K562 (cell line): Measurements from ENCODE around the gene XRRA1. TPM values are rescaled to one million over a fixed set of nuclear protein-coding genes. Genes with fewer than 3 reads are reported as not detected.
"Not testable (repeated sequence)": the region's sequence is repeated elsewhere in the genome, so short reads cannot be mapped to it uniquely, and the experiment has no call there.

Experiments used
- ATAC-seq: fragments of 200-7000 bp; cut with Tn5 transposase; 3 replicates; pipeline ENCODE4 v1.9.1; 2020; ENCODE audit warnings: moderate library complexity
- BruUV-seq: library from RNA; stranded (reverse); fragments of 400-500 nt; replicated peaks from 2 replicates; lab custom pipeline; 2021; lab: Mats Ljungman, UMichigan
- CTCF ChIA-PET: fragments of 300-600 bp; formaldehyde crosslinking; extraction: SDS; loops from one replicate; lab custom pipeline; 2021; ENCODE audit warnings: low intra/inter-chr PET ratio; lab: Yijun Ruan, JAX
- POLR2A ChIA-PET: fragments of 300-600, 350-650 bp; sonication (Branson Sonifier 250); formaldehyde crosslinking; extraction: SDS; loops from one replicate; lab custom pipeline; 2021; ENCODE audit warnings: antibody characterized with exemption, inconsistent platforms; lab: Yijun Ruan, JAX
- DNase-seq, 4 experiments: peaks; one replicate each; pipeline versions ENCODE4 v3.0.0 to v3.0.0-alpha.2; 2011 to 2018; ENCODE audit warnings: low spot score in 3 of 4, mixed read lengths in 3 of 4; ENCODE audit errors: extremely low read depth in 1 of 4
- FAIRE-seq: peaks from 2 replicates; lab custom pipeline; 2011; peaks lifted over from hg19 to GRCh38; lab: Jason Lieb, UNC
- H2AFZ ChIP-seq: 2 replicates; pipeline ENCODE4 v1.6.0; 2011; ENCODE audit warnings: low read depth, low read length, control low read depth, inconsistent platforms
- H3K27ac ChIP-seq: fragments of 200-600 bp; 3 replicates; pipeline ENCODE4 v1.8.0; 2011; ENCODE audit warnings: low read depth, mild to moderate bottlenecking, control low read depth, inconsistent platforms, low read length, moderate library complexity, mixed read lengths; ENCODE audit errors: extremely low read depth
- H3K27me3 ChIP-seq, 2 experiments: fragments of 300-600 bp in 1 of 2; 2 replicates in 1 of 2; 3 replicates in 1 of 2; pipeline versions ENCODE4 v1.6.0 to v1.8.0; 2011; ENCODE audit warnings: inconsistent platforms in 2 of 2, low read length in 2 of 2, mild to moderate bottlenecking in 1 of 2, mixed read lengths in 1 of 2, moderate library complexity in 1 of 2; ENCODE audit not compliant: control insufficient read depth in 2 of 2, insufficient read depth in 2 of 2
- H3K36me3 ChIP-seq: fragments of 300-600 bp; 3 replicates; pipeline ENCODE4 v1.8.0; 2011; ENCODE audit warnings: mild to moderate bottlenecking, low read length, inconsistent platforms; ENCODE audit not compliant: control insufficient read depth, insufficient read depth
- H3K4me1 ChIP-seq, 2 experiments: fragments of 200-600 bp in 1 of 2; replicated peaks in 1 of 2; 2 replicates in 1 of 2; 3 replicates in 1 of 2; pipeline versions ENCODE4 v1.5.1 to v1.8.0; 2011; ENCODE audit warnings: inconsistent platforms in 2 of 2, low read length in 2 of 2, mild to moderate bottlenecking in 1 of 2, mixed read lengths in 1 of 2, moderate library complexity in 1 of 2; ENCODE audit not compliant: control insufficient read depth in 2 of 2, insufficient read depth in 2 of 2
- H3K4me2 ChIP-seq: 2 replicates; pipeline ENCODE4 v1.6.1; 2011; ENCODE audit warnings: low read length, control low read depth, inconsistent platforms, mixed read lengths; ENCODE audit not compliant: insufficient read depth
- H3K4me3 ChIP-seq: fragments of 200-600 bp; sonication (generic), shearing (Covaris generic); 2 replicates; pipeline ENCODE4 v1.5.1; 2016; ENCODE audit warnings: control low read depth, inconsistent platforms
- H3K79me2 ChIP-seq: fragments of 200-600 bp; 3 replicates; pipeline ENCODE4 v1.8.0; 2011; ENCODE audit warnings: low read length, inconsistent platforms; ENCODE audit not compliant: control insufficient read depth, insufficient read depth
- H3K9ac ChIP-seq, 2 experiments: 2 replicates each; pipeline versions ENCODE4 v1.6.0 to v1.6.1; 2011; ENCODE audit warnings: low read depth in 2 of 2, low read length in 2 of 2, control low read depth in 1 of 2, inconsistent platforms in 1 of 2, mild to moderate bottlenecking in 1 of 2, mixed read lengths in 1 of 2; ENCODE audit not compliant: insufficient read depth in 1 of 2
- H3K9me1 ChIP-seq: one replicate; pipeline ENCODE4 v1.6.0; 2011; ENCODE audit warnings: inconsistent platforms, mild to moderate bottlenecking, low read length, moderate library complexity; ENCODE audit not compliant: control insufficient read depth, insufficient read depth
- H3K9me3 ChIP-seq: replicated peaks from 2 replicates; pipeline ENCODE4 v1.5.1; 2011; ENCODE audit warnings: low read depth, low read length, inconsistent platforms; ENCODE audit not compliant: control insufficient read depth, insufficient read depth
- H4K20me1 ChIP-seq: replicated peaks from 2 replicates; pipeline ENCODE4 v1.6.1; 2011; ENCODE audit warnings: low read length, inconsistent platforms, mixed read lengths; ENCODE audit not compliant: control insufficient read depth, insufficient read depth
- BCOR ChIP-seq: fragments of 450-650 bp; IDR thresholded peaks from 2 replicates; pipeline ENCODE4 v1.6.1; 2016
- CBX3 ChIP-seq, 2 experiments: IDR thresholded peaks; 1 replicate in 1 of 2; 2 replicates in 1 of 2; pipeline ENCODE4 v1.6.1; 2012; ENCODE audit warnings: inconsistent platforms in 2 of 2, low read length in 2 of 2, borderline replicate concordance in 1 of 2, control low read depth in 1 of 2
- KDM1A ChIP-seq, 2 experiments: fragments of 450-650 bp; IDR thresholded peaks; 2 replicates each; pipeline ENCODE4 v1.6.1; 2016; ENCODE audit warnings: mild to moderate bottlenecking in 2 of 2
- PCBP2 ChIP-seq: fragments of 200-400 bp; formaldehyde crosslinking; IDR thresholded peaks from 2 replicates; pipeline ENCODE4 v1.6.1; 2018; ENCODE audit warnings: low read length, low read depth, mild to moderate bottlenecking, moderate library complexity; ENCODE audit not compliant: poor library complexity, severe bottlenecking
- ZNF146 ChIP-seq: IDR thresholded peaks from one replicate; pipeline ENCODE4 v1.6.1; 2018; ENCODE audit warnings: missing compliant biosample characterization; ENCODE audit not compliant: unreplicated experiment
- ZNF212 ChIP-seq: fragments of 450-650 bp; formaldehyde crosslinking; IDR thresholded peaks from 2 replicates; pipeline ENCODE4 v1.4.0; 2020; ENCODE audit warnings: mild to moderate bottlenecking
- ZNF764 ChIP-seq: fragments of 250-450 bp; sonication (Bioruptor Pico); IDR thresholded peaks from 2 replicates; pipeline ENCODE4 v1.4.0; 2020; ENCODE audit warnings: low read depth, mild to moderate bottlenecking, moderate library complexity
- WGBS: fragments of 100-300 bp; shearing (Covaris generic); methylation state at CpG from one replicate; pipeline ENCODE4 v1.1.6; 2016; ENCODE audit warnings: low coverage, mixed read lengths; ENCODE audit not compliant: insufficient coverage; ENCODE audit errors: missing lambda C conversion rate; 5-methylcytosine and 5-hydroxymethylcytosine counted together
- in situ Hi-C: fragments of 300-500 bp; cut with MboI; formaldehyde crosslinking; loops from 4 replicates; pipeline ENCODE4 v1.15.0; 2018; ENCODE audit warnings: inconsistent platforms, mixed read lengths
- intact Hi-C: fragments of 100-400 bp; cut with micrococcal nuclease; formaldehyde crosslinking; loops from 2 replicates; pipeline ENCODE4 v1.14.2; 2022
- polyA plus RNA-seq, 8 experiments: library from polyadenylated mRNA; depleted of rRNA in 4 of 8; stranded (reverse) in 5 of 8; unstranded in 3 of 8; fragments of >200 nt; fragmentation: Nextera tagmentation in 2 of 8; fragmentation: Illumina TruSeq in 1 of 8; extraction: Ambion mirVana in 2 of 8; extraction: Trizol in 1 of 8; gene quantifications; 2 replicates each; pipeline versions ENCODE4 v1.2.1 to v1.2.3, GENCODE V29; 2011 to 2014; ENCODE audit warnings: inconsistent platforms in 1 of 8, missing spikeins in 1 of 8
- total RNA-seq, 7 experiments: library from RNA; depleted of rRNA in 6 of 7; stranded (reverse); fragments of >200 nt in 6 of 7; fragmentation: Illumina TruSeq in 2 of 7; extraction: Trizol in 2 of 7; gene quantifications; 2 replicates each; pipeline versions ENCODE4 v1.2.1 to v1.2.3, GENCODE V29; 2011 to 2021; ENCODE audit warnings: low replicate concordance in 1 of 7
- TF ChIP-seq, protein P1 (sequence below), 3 experiments: IDR thresholded peaks in 2 of 3; conservative IDR thresholded peaks in 1 of 3; 2 replicates each; pipeline ENCODE4 v1.5.1; 2011 to 2012; ENCODE audit warnings: low read length in 3 of 3, mild to moderate bottlenecking in 3 of 3, control low read depth in 2 of 3, improper control_type of control experiment in 1 of 3, inconsistent platforms in 1 of 3, low read depth in 1 of 3, mixed read lengths in 1 of 3, moderate library complexity in 1 of 3; ENCODE audit not compliant: insufficient read depth in 2 of 3
- TF ChIP-seq, protein P2 (sequence below): fragments of 450-650 bp; IDR thresholded peaks from 2 replicates; pipeline ENCODE4 v1.6.1; 2018; ENCODE audit warnings: mild to moderate bottlenecking, low read depth; ENCODE audit not compliant: partially characterized antibody

Gene XRRA1
- total and polyA plus RNA-seq, 9 of the 15 experiments (the other 6 are each of a cell fraction or from before 2014, with no cell fraction given), result 5.0 to 22.5 (median 16.0) TPM

DNA sequence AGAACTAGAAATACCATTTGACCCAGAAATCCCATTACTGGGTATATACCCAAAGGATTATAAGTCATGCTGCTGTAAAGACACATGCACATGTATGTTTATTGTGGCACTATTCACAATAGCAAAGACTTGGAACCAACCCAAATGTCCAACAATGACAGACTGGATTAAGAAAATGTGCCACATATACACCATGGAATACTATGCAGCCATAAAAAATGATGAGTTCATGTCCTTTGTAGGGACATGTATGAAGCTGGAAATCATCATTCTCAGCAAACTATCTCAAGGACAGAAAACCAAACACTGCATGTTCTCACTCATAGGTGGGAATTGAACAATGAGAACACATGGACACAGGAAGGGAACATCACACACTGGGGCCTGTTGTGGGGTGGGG, 55.9 kb downstream of the XRRA1 start:
- ATAC-seq, intact Hi-C loops, FAIRE-seq, H3K9me1 ChIP-seq, H4K20me1 ChIP-seq, H3K27ac ChIP-seq, H3K36me3 ChIP-seq, CTCF ChIA-PET, H3K27me3 ChIP-seq, BruUV-seq, H3K79me2 ChIP-seq, POLR2A ChIA-PET, H3K4me2 ChIP-seq, H3K9ac ChIP-seq, H3K4me1 ChIP-seq, DNase-seq, H3K4me3 ChIP-seq, H2AFZ ChIP-seq, H3K9me3 ChIP-seq, in situ Hi-C loops: not testable (repeated sequence)
- peak; percentile 53 for TF ChIP-seq BCOR
- peak; percentile 40 for TF ChIP-seq ZNF146 (CRISPR knock-in tag)
- 0 out of 4 replicates have a peak, but pooled peaks have one; percentile 8 to 15 for TF ChIP-seq KDM1A (IDR thresholded peaks at IDR 0.05)

DNA sequence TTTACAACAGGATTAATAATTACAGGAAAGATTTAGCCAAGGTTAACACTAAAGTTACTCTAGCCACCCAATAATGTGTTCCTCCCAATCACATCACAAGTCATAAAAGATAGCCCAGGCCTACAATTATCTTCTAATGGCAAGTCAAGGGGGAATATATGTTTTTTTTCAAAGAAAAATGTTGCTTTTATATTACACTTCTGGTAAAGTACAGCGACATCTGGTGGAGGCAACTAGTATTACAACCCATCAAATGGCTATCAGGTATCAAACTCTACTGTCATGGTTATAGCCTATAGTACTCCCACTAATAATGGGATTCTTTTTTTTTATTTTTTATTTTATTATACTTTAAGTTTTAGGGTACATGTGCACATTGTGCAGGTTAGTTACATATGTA, 71.8 kb downstream of the XRRA1 start:
- no peak overlapping the region for H3K4me2 ChIP-seq
- DNase-seq, result peak; percentile 32 to 59 (median 56)
- no TSS peak for BruUV-seq
- H3K4me1 ChIP-seq, result no peaks in the 10 kb centered on the region
- peaks cover 13% of the 10 kb centered on the region for H3K9me3 ChIP-seq
- H2AFZ ChIP-seq, result no peak overlapping the region
- in situ Hi-C loops, result no loop called here
- H3K4me3 ChIP-seq, result no peak overlapping the region
- intact Hi-C loops, result no loop called here
- WGBS, result 17% methylated on average over 1 of the region's 1 CpG
- H3K9ac ChIP-seq, result no peak overlapping the region
- no peak for FAIRE-seq
- CTCF ChIA-PET, result interaction anchor here (0.7 kb wide), 1 partner anchor 243 kb away, joined by 4 read pairs; no protein-coding TSS in a partner anchor
- H3K9me1 ChIP-seq, result no peaks in the 10 kb centered on the region
- peaks cover 2% of the 10 kb centered on the region; the same call in 1 of the 3 replicates for H3K36me3 ChIP-seq
- H3K27ac ChIP-seq, result no peak overlapping the region
- POLR2A ChIA-PET, result no interaction called here
- H4K20me1 ChIP-seq, result no peaks in the 10 kb centered on the region
- ATAC-seq, result no peak
- H3K79me2 ChIP-seq, result no peaks in the 10 kb centered on the region
- H3K27me3 ChIP-seq, result no peaks in the 10 kb centered on the region
- TF ChIP-seq PCBP2 (no peak), ZNF764 (peak; percentile 99), CBX3 (IDR thresholded peaks at IDR 0.05; ENCODE audit: borderline replicate concordance in 1 of 2, low read length in 2 of 2) (peak in 1 of 2 experiments; percentile 98; a peak in 2 of 3 replicates), ZNF212 (no peak)
- TF ChIP-seq, protein P1, sequence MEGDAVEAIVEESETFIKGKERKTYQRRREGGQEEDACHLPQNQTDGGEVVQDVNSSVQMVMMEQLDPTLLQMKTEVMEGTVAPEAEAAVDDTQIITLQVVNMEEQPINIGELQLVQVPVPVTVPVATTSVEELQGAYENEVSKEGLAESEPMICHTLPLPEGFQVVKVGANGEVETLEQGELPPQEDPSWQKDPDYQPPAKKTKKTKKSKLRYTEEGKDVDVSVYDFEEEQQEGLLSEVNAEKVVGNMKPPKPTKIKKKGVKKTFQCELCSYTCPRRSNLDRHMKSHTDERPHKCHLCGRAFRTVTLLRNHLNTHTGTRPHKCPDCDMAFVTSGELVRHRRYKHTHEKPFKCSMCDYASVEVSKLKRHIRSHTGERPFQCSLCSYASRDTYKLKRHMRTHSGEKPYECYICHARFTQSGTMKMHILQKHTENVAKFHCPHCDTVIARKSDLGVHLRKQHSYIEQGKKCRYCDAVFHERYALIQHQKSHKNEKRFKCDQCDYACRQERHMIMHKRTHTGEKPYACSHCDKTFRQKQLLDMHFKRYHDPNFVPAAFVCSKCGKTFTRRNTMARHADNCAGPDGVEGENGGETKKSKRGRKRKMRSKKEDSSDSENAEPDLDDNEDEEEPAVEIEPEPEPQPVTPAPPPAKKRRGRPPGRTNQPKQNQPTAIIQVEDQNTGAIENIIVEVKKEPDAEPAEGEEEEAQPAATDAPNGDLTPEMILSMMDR (IDR thresholded peaks at IDR 0.05 in 2 of 3, conservative IDR thresholded peaks at IDR 0.05 in 1 of 3; ENCODE audit: insufficient read depth in 2 of 3, low read depth in 1 of 3, low read length in 3 of 3), result peak in 2 of 3 experiments; percentile 45 to 55; a peak in 3 of 6 replicates
- TF ChIP-seq, protein P2, sequence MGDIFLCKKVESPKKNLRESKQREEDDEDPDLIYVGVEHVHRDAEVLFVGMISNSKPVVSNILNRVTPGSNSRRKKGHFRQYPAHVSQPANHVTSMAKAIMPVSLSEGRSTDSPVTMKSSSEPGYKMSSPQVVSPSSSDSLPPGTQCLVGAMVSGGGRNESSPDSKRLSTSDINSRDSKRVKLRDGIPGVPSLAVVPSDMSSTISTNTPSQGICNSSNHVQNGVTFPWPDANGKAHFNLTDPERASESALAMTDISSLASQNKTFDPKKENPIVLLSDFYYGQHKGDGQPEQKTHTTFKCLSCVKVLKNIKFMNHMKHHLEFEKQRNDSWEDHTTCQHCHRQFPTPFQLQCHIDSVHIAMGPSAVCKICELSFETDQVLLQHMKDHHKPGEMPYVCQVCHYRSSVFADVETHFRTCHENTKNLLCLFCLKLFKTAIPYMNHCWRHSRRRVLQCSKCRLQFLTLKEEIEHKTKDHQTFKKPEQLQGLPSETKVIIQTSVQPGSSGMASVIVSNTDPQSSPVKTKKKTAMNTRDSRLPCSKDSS, result peak; percentile 43
